GM21786 (cell line): ENCODE results near the gene SLC22A15.
"Not testable (repeated sequence)": the region's sequence is repeated elsewhere in the genome, so short reads cannot be mapped to it uniquely, and the experiment has no call there.

Source experiments
- ATAC-seq: cut with Tn5 transposase; IDR thresholded peaks from one replicate; pipeline ENCODE4 v1.9.1; 2021; ENCODE audit not compliant: unreplicated experiment

The SLC22A15 gene

GRCh38 chr1:116031302-116031835 lies 55.1 kb downstream of the SLC22A15 start:
- no peak for ATAC-seq

- no peak for ATAC-seq
Observed at GRCh38 chr1:116033322-116033721, 57.0 kb downstream of the SLC22A15 start.

- ATAC-seq, result no peak
Observed at GRCh38 chr1:116036255-116036654, 59.9 kb downstream of the SLC22A15 start.

DNA sequence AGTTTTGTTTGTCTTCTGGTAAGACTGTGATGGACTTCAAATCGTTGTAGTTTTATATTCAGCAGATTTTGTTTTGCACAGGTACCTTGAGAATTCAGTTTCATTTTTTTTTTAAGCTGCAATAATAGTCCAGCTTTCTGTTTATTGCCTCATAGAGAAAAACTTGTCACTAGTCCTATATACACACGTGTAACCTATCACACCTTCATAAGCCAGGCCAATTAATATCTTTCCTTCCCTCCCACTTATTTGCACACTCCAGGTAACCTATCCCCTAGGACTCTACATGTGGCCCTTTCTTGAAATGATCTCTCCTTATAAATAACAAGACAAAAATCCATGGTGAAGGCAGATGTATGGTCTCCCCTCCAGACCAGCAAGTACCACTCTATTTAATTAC lies 62.4 kb downstream of the SLC22A15 start:
- no peak for ATAC-seq

DNA sequence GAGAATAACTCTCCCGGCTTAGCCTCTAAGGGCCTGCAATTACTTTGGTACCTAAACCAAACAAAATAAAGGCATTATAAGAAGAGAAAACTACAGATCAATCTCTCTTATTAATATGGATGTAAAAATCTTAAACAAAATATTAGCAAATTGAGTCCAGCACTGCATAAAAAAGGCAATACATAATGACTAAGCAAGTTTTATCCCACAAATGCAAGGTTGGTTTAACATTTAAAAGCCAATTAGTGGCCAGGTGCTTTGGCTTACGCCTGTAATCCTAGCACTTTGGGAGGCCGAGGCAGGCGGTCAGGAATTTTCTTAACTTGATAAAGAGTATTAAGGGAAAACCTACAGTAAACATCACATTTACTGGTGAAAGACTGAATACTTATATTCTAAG lies 67.8 kb downstream of the SLC22A15 start:
- ATAC-seq, result no peak

GRCh38 chr1:116046933-116047332 lies 70.6 kb downstream of the SLC22A15 start:
- not testable (repeated sequence) for ATAC-seq

GRCh38 chr1:116051896-116052295 lies 75.6 kb downstream of the SLC22A15 start:
- ATAC-seq, result not testable (repeated sequence)

DNA sequence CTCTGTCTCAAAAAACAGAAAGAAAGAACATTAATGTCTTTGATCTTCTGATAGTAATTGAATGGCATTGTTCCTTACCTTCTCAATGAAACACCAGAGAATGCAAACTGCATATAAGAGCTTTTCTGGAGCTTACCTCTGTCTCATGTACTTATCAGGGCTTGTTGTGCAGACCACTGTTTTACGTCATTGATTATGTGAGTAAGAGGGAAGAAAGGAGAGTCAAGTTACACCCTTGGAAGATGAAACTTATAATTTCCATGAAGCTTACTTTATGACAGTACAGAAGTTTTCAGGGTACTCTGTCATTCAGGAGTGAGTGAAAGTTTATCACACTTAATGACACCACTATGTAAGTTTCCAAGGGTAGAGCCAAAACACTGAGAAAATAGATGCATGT lies 85.9 kb downstream of the SLC22A15 start:
- no peak for ATAC-seq

DNA sequence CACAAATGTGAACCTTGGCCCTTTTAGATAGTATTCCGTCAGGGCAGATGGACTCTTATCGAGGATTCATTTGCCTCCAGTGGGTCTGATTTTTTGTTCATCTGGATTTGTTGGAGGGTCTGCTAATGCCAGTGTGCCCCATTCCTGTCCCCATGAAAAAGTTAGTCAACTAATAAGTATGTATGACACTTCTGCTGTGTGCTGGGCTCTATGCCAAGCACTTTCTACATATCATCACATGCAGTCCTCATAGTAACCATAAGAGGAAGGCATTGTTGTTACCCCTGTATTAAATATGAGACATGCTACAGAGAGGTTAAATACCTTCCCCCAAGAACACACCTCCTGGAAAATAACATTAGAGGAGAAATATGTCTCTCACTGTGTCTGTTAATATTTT lies 88.3 kb downstream of the SLC22A15 start:
- ATAC-seq, result no peak

- ATAC-seq, result no peak
Observed at GRCh38 chr1:116066868-116067565, 90.7 kb downstream of the SLC22A15 start.

DNA sequence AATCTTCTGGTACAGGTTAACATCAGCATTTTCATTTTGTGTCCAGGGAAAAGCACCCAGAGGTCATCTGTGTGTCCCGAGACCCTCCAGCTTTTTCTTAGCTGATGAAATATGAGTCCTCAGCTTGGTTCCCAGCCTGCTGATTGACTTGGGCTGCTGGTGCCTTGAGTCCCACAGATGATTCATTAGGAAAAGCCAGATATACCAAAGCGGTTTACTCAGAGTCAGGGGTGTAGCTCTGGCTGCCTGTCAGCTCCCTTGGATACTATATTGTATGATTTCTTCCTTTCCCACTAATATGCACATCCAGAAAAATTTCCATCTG lies 91.2 kb downstream of the SLC22A15 start:
- no peak for ATAC-seq

DNA sequence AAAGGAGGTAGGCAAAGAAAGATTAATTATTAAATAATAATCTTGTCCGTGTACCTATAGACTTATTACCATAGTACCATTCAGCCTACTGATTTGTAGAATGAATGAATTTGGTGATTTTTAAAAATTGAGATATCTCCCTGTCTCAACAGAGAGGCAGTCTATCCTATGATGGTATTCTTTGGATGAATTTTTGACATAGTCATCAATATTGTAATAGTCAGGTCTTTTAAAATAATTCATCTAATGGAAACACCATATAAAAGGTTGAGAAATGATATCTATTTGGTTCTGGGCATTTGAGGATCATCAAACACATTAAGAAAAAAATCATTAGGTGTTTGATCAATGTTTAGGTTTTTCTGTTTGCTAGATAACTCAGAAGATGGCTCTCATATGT lies 99.3 kb downstream of the SLC22A15 start:
- ATAC-seq, result no peak

DNA sequence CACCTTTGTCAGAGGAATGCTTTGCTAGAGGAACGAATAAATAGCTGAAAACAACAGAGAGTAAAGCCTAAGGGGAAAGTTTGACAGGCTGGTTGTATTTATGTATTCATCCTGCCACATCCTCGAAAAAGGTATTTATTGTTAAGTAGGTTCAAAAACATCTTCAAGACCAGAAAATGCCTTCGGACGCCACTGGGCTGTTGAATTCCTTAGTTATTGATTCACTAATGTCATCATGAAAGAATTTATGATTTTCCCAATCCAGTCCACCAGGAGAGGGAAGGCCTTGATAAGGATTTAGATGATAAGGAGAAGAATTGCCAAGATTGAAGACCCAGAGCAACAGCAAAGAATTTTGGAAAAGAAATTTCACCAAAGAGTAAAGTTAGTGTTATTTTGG lies 99.7 kb downstream of the SLC22A15 start:
- no peak for ATAC-seq

DNA sequence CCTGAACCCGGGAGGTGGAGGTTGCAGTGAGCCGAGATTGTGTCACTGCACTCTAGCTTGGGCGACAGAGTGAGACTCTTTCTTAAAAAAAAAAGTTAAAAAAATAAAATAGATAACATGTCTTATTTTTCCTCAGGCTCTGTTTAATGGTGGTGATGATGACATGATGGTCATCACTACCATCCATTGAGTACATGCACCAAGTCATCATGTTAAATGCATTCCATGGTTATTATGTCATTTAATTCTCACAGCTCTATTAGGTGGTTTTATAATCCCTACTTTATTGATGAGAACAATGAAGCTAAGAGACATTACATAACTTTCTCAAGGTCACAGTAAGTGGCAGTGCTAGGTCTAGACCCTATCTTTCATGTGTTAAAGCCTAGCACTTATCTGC lies 100.5 kb downstream of the SLC22A15 start:
- no peak for ATAC-seq

DNA sequence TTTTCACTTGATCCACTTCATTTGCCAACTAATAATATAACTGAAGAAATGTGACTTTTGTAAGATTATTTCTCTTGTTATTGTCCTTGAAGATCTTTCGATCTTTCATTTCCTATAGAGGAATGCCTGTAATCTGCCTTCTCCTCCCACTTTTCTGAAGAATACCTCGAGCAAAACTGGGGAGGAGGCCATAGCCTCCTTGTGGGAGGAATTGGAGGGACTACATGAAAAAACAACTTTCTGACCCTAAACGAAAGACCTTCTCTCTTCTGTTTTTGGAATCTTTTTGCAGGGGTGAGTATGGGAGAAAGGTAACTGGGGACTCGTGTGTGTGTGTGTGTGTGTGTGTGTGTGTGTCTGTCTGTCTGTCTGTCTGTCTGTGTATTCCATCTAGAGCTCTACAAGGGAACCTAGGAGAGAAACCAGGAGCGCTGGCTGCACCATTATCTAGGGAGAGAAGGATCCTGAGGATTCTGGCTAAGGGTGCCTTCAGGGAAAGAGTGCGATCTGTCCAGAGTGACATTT lies 102.4 kb downstream of the SLC22A15 start:
- no peak for ATAC-seq

DNA sequence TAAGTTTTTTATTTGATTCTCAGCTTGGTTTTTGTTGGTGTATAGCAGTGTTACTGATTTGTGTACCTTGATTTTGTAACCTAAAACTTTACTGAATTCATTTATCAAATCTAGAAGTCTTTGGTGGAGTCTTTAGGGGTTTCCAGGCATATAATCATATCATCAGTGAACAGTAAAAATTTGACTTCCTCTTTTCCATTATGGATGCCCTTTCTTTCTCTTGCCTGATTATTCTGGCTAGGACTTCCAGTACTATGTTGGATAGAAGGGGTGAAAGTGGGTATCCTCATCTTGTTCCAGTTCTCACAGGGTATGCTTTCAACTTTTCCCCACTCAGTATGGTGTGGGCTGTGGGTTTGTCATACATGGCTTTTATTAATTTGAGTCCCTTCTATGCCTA lies 111.3 kb downstream of the SLC22A15 start:
- ATAC-seq, result no peak

- ATAC-seq, result no peak
Observed at GRCh38 chr1:116089870-116090269, 113.6 kb downstream of the SLC22A15 start.

DNA sequence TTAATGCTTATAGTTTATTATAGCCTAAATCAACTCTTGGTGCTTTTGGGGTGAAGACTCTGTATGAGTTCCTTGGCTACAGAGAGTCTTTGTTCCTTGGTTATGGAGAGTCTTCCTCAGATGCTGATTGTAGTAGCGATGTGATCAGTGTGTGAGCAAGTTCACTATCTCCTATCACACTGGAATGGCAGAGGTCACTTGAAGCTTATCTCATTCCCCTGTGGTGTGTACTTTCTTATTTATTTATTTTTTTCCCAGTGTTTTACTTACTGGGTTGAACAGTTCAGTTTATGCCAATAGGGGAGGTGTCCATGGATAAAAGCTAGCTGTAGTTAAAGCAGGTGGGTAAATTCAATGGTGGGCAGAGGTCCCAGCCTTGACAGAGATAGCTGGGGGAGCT lies 114.8 kb downstream of the SLC22A15 start:
- no peak for ATAC-seq

- ATAC-seq, result no peak
Observed at GRCh38 chr1:116092752-116093489, 116.6 kb downstream of the SLC22A15 start.

GRCh38 chr1:116095027-116095426 lies 118.7 kb downstream of the SLC22A15 start:
- ATAC-seq, result no peak

DNA sequence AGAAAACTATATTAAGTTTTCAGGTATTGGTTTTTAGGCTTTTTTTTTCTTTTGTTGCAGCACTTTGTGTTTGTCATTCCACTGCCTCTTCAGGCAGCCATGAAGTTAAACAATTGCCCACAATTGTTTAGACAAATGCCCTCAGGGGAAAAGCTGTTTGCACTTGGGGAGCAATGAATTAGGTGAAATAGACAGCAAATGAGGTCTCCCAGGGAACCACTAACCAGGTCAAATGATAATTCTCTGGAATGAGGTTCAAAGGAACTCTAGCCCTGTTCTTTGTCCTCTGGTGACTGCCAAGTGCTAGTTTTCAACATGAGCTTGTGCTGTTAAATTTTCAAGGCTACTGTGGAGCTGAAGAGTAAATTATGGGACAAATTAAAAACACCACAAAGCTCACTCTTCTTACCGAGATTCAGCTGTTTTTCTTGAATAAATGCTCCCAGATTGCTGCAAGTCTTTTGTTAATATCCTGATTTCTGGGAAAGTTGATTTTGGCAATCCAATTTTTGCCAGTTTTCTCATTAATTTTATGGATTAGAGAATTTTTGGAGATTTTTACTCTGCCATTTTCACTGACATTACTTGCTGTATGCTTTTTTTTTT lies 119.8 kb downstream of the SLC22A15 start:
- ATAC-seq, result no peak

DNA sequence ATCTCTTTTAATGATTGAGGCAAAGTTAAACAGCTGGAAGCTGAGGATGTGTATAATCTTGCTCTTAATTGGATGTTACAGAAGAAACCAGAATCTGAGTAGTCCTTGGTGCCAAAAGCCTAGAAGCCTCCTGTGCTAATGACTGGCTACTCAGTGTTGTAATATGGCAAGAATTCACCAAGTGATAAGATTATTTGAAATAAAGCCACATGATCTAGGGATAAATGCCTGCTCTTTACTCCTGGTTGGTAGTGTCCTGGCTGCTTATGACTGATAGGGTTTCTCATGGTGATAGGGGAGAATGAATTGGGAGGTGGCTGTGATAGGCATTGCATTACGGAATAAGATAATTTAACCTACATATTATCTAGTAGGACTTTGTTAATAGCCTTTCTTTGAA lies 121.3 kb downstream of the SLC22A15 start:
- ATAC-seq, result no peak
